Measurements from ENCODE around the gene CD101. TPM values are rescaled to one million over a fixed set of nuclear protein-coding genes. Genes with fewer than 3 reads are reported as not detected.

The CD101 gene
- total RNA-seq, 1 donor from 2014 or later: 1.4 TPM

DNA sequence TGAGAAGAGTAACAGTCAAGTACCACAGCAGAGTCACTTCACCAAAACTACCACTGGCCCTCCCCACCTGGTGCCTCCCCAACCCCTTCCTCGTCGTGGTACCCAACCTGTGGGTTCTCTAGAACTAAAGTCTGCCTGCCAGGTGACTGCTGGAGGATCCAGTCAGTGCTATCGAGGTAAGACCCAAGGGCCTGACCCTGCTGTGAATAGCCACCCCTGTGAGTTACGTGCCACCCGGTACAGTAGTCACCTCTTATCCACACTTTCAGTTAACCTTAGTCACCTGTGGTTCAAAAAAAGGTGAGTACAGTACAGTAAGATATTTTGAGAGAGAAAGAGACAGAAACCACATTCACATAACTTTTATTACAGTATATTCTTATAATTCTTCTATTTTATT, 75.1 kb downstream of the CD101 start:
- no peak overlapping the region for H3K4me3 Mint-ChIP-seq (ENCODE audit: unreplicated experiment)
- no peak for DNase-seq (ENCODE audit: low spot score)
- peaks cover 24% of the 10 kb centered on the region for H3K36me3 Mint-ChIP-seq (ENCODE audit: low read depth)
- H3K9me3 Mint-ChIP-seq (ENCODE audit: low read depth): no peaks in the 10 kb centered on the region
- peaks cover 6% of the 10 kb centered on the region for H3K4me1 Mint-ChIP-seq (ENCODE audit: low read depth)
- peak overlapping the region; percentile 53 for H3K27ac Mint-ChIP-seq (ENCODE audit: unreplicated experiment)
- TF ChIP-seq, protein P1, sequence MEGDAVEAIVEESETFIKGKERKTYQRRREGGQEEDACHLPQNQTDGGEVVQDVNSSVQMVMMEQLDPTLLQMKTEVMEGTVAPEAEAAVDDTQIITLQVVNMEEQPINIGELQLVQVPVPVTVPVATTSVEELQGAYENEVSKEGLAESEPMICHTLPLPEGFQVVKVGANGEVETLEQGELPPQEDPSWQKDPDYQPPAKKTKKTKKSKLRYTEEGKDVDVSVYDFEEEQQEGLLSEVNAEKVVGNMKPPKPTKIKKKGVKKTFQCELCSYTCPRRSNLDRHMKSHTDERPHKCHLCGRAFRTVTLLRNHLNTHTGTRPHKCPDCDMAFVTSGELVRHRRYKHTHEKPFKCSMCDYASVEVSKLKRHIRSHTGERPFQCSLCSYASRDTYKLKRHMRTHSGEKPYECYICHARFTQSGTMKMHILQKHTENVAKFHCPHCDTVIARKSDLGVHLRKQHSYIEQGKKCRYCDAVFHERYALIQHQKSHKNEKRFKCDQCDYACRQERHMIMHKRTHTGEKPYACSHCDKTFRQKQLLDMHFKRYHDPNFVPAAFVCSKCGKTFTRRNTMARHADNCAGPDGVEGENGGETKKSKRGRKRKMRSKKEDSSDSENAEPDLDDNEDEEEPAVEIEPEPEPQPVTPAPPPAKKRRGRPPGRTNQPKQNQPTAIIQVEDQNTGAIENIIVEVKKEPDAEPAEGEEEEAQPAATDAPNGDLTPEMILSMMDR (IDR thresholded peaks at IDR 0.05): no peak
- H3K27me3 Mint-ChIP-seq (ENCODE audit: low read depth): no peaks in the 10 kb centered on the region

DNA sequence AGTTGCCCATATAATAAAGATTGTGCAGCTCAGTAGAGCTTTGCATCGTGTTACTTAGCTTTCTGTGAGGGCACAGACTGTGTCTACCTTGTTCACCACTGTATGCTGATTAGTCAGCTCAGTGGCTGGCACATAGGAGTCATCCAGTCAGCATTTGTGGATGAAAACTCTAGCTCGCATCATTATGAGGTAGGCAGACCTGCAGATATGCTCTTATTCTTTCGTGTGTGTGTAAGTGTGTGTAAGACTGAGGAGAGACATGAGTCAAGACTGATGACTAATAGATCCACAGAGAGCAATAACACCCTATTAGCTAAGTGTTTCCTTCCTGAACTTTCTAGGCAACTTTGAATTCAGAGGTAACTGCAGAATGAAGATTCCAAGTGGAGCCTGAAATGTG, 75.7 kb downstream of the CD101 start:
- H3K27ac Mint-ChIP-seq (ENCODE audit: unreplicated experiment): peak overlapping the region; percentile 74
- peaks cover 6% of the 10 kb centered on the region for H3K4me1 Mint-ChIP-seq (ENCODE audit: low read depth)
- no peak for DNase-seq (ENCODE audit: low spot score)
- TF ChIP-seq, protein P1 (IDR thresholded peaks at IDR 0.05): no peak
- H3K9me3 Mint-ChIP-seq (ENCODE audit: low read depth): no peaks in the 10 kb centered on the region
- no peaks in the 10 kb centered on the region for H3K27me3 Mint-ChIP-seq (ENCODE audit: low read depth)
- H3K36me3 Mint-ChIP-seq (ENCODE audit: low read depth): peaks cover 26% of the 10 kb centered on the region
- no peak overlapping the region for H3K4me3 Mint-ChIP-seq (ENCODE audit: unreplicated experiment)

DNA sequence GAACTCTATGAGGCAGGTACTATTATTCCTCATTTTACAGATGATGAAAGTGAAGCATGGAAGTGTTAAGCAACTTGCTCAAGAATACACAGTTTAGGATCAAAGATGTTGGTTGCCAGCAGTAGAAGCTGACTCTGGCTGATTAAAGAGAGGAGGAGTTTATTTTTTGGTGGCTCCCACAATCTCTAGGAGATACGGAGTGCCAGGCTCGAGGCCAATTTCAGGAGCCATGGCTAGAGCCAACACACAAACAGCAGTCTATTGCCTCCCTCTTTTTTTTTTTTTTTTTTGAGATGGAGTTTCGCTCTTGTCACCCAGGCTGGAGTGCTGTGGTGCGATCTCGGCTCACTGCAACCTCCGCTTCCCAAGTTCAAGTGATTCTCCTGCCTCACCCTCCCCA, 78.2 kb downstream of the CD101 start:
- TF ChIP-seq, protein P1 (IDR thresholded peaks at IDR 0.05): no peak
- Mint-ChIP-seq H3K27ac (ENCODE audit: unreplicated experiment) (no peak overlapping the region), H3K9me3 (ENCODE audit: low read depth) (no peaks in the 10 kb centered on the region), H3K4me3 (ENCODE audit: unreplicated experiment) (no peak overlapping the region), H3K4me1 (ENCODE audit: low read depth) (peaks cover 6% of the 10 kb centered on the region), H3K36me3 (ENCODE audit: low read depth) (peaks cover 26% of the 10 kb centered on the region), H3K27me3 (ENCODE audit: low read depth) (no peaks in the 10 kb centered on the region)
- DNase-seq (ENCODE audit: low spot score): no peak

DNA sequence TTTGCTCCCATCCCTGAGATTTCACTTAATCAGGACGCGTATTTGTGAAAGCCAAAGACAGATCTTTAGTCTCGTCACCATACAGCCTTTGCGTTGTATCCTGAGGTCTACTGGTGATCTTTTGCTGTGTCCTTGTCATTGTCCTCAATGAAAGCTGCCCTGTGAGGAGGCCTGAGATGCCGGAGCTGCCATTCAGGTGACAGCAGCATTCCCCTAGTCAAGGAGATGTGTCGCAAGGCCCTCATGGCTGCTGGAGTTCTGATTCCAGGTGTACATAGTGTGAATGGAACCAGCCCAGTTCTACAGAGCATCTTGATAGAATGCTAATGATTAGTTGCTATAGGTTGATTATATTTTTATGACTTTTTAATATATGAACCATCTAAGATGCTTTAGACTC, 82.7 kb downstream of the CD101 start:
- H3K27me3 Mint-ChIP-seq (ENCODE audit: low read depth): no peaks in the 10 kb centered on the region
- H3K27ac Mint-ChIP-seq (ENCODE audit: unreplicated experiment): no peak overlapping the region
- H3K36me3 Mint-ChIP-seq (ENCODE audit: low read depth): peaks cover 9% of the 10 kb centered on the region
- H3K9me3 Mint-ChIP-seq (ENCODE audit: low read depth): no peaks in the 10 kb centered on the region
- H3K4me1 Mint-ChIP-seq (ENCODE audit: low read depth): no peaks in the 10 kb centered on the region
- DNase-seq (ENCODE audit: low spot score): no peak
- TF ChIP-seq, protein P1 (IDR thresholded peaks at IDR 0.05): no peak
- H3K4me3 Mint-ChIP-seq (ENCODE audit: unreplicated experiment): no peak overlapping the region

Other genes starting within 250 kb of the CD101 start
- not detected in 3 replicates for gene CD2, start 247.3 kb upstream of the CD101 start, total RNA-seq
- gene PTGFRN, start 91.8 kb upstream of the CD101 start, total RNA-seq: 79.7 to 123 TPM (median 117 TPM) in 3 replicates
- 16.3 to 21.4 TPM (median 16.4 TPM) in 3 replicates for gene TTF2, start 58.6 kb downstream of the CD101 start, total RNA-seq
- 5.3 to 6.3 TPM (median 6.0 TPM) in 3 replicates for gene TRIM45, start 120.0 kb downstream of the CD101 start, total RNA-seq
- not detected in 3 replicates for gene VTCN1, start 209.2 kb downstream of the CD101 start, total RNA-seq